PFSK-1 (cell line): ENCODE data around the gene KLF2.

Experiments
- FOXP2 ChIP-seq: optimal IDR thresholded peaks from 2 replicates; pipeline ENCODE3; 2011; ENCODE audit warnings: borderline replicate concordance, control low read depth, inconsistent platforms; ENCODE audit not compliant: insufficient read depth; ENCODE audit errors: extremely low read length, extremely low read depth
- POLR2AphosphoS5 ChIP-seq: IDR thresholded peaks from 2 replicates; pipeline ENCODE4 v1.6.1; 2012; ENCODE audit warnings: low read depth, mild to moderate bottlenecking, control low read depth, low read length, moderate library complexity
- SIN3A ChIP-seq: IDR thresholded peaks from 2 replicates; pipeline ENCODE4 v1.6.1; 2012; ENCODE audit warnings: mild to moderate bottlenecking, low read length, moderate library complexity, borderline replicate concordance; ENCODE audit not compliant: insufficient read depth
- TAF1 ChIP-seq: IDR thresholded peaks from 2 replicates; pipeline ENCODE4 v1.6.1; 2012; ENCODE audit warnings: low read length, control low read depth, borderline replicate concordance; ENCODE audit not compliant: insufficient read depth
- TF ChIP-seq, protein P1 (sequence below), 2 experiments: IDR thresholded peaks; 2 replicates each; pipeline versions ENCODE4 v1.6.1 to v1.8.0; 2011 to 2012; ENCODE audit warnings: low read depth in 2 of 2, low read length in 2 of 2, control low read depth in 1 of 2, inconsistent platforms in 1 of 2, mild to moderate bottlenecking in 1 of 2, moderate library complexity in 1 of 2; ENCODE audit not compliant: insufficient read depth in 1 of 2

The KLF2 gene

DNA sequence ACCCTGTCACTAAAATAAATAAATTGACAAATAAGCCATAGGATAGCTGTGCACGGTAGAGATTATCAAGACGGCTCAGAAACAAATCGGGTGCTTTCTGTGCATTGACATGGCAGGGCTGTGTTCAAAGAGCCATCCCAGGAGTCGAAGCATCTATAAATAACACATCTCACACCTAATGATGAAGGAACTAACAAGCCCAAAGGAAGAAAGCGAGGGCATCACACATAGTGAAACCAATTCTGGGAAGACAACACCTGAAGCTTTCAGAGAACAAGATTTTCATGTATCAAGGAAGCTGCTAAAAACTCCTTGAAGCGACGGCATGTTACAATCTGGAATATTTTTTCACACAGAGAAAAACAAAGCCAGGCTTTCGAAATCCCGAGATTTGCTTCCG lies 36.1 kb downstream of the KLF2 start:
- TF ChIP-seq, protein P1, sequence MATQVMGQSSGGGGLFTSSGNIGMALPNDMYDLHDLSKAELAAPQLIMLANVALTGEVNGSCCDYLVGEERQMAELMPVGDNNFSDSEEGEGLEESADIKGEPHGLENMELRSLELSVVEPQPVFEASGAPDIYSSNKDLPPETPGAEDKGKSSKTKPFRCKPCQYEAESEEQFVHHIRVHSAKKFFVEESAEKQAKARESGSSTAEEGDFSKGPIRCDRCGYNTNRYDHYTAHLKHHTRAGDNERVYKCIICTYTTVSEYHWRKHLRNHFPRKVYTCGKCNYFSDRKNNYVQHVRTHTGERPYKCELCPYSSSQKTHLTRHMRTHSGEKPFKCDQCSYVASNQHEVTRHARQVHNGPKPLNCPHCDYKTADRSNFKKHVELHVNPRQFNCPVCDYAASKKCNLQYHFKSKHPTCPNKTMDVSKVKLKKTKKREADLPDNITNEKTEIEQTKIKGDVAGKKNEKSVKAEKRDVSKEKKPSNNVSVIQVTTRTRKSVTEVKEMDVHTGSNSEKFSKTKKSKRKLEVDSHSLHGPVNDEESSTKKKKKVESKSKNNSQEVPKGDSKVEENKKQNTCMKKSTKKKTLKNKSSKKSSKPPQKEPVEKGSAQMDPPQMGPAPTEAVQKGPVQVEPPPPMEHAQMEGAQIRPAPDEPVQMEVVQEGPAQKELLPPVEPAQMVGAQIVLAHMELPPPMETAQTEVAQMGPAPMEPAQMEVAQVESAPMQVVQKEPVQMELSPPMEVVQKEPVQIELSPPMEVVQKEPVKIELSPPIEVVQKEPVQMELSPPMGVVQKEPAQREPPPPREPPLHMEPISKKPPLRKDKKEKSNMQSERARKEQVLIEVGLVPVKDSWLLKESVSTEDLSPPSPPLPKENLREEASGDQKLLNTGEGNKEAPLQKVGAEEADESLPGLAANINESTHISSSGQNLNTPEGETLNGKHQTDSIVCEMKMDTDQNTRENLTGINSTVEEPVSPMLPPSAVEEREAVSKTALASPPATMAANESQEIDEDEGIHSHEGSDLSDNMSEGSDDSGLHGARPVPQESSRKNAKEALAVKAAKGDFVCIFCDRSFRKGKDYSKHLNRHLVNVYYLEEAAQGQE (IDR thresholded peaks at IDR 0.05; ENCODE audit: insufficient read depth in 1 of 2, low read depth in 2 of 2, low read length in 2 of 2), result no peak
- no peak for TF ChIP-seq POLR2AphosphoS5
- TF ChIP-seq FOXP2, result no peak
- TF ChIP-seq SIN3A, result no peak

DNA sequence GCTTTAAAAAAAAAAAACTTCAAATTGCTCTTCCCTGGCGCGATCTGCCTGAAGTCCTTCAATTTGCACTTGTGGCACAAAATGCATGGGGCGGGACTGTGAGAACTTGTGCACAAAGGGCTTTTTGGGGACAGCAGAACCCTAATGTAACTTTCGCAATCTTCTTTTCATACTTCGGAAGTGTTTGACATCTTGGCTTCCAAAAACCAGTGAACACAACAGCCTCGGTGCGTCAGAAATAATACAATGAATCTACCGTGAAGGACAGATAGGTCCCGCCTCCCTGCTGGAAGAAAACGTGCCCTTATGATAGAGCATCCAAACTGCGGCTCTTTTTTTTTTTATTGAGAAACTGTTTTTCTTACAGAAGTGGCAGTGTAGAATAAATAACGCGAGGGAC lies 36.6 kb downstream of the KLF2 start:
- TF ChIP-seq, protein P1 (IDR thresholded peaks at IDR 0.05; ENCODE audit: insufficient read depth in 1 of 2, low read depth in 2 of 2, low read length in 2 of 2), result no peak
- TF ChIP-seq FOXP2 (no peak), POLR2AphosphoS5 (no peak), SIN3A (no peak), TAF1 (no peak)

DNA sequence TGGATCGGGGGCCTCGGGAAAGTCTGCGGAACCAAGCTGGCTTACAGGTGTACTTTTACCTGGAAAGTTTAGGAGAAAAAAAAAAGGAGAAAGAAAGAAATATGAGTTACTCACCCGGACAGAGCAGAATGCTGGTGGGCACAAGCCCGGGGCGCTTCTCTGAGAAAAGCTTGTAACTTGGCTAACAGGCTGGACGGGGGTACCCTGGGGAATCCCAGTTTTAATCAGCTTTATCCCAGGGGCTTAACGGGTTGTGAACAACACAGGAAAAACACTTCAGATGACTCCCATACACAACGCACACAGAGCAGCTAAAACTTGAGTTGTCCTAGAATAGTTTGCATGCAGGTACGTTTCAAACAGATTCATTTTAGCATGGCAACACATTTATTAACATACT lies 37.3 kb downstream of the KLF2 start:
- TF ChIP-seq FOXP2 (no peak), POLR2AphosphoS5 (no peak), TAF1 (no peak), SIN3A (no peak)
- TF ChIP-seq, protein P1 (IDR thresholded peaks at IDR 0.05; ENCODE audit: insufficient read depth in 1 of 2, low read depth in 2 of 2, low read length in 2 of 2), result no peak

DNA sequence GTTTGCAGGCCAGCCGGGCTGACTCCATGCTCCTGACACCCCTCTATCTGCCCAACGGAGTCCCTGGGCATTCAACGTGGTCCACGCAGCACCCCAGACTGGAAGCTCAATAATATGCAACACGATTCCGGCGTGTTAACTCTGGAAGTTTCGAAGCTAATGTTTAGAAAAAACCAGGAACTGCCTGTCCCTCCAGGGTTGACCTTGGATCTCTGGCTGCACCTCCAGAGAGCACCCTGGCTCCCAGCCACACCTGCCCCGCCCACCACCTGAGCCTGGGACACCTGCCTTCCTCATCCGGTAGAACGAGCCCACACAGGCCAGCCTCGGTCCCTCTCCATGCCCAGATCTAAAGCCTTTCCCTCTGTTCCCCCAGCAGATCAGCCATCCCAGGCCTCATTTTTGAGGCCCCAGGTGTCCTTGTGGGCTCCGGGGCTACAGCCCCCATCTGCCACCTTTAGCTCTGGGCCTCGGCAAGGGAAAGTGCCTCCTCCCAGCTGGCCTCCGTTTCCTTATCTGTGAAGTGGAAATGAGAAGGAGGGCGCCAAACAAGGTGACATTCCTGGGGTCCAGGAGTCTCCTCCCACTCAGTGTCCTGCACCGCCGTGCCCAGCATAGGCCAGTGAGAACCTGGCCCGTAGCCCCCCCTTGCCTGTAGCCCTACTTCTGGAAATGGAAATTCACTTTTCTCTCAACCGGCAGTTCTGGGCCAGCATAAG lies 38.7 kb downstream of the KLF2 start:
- TF ChIP-seq, protein P1 (IDR thresholded peaks at IDR 0.05; ENCODE audit: insufficient read depth in 1 of 2, low read depth in 2 of 2, low read length in 2 of 2), result no peak
- TF ChIP-seq POLR2AphosphoS5, result no peak
- no peak for TF ChIP-seq TAF1
- no peak for TF ChIP-seq FOXP2
- no peak for TF ChIP-seq SIN3A

DNA sequence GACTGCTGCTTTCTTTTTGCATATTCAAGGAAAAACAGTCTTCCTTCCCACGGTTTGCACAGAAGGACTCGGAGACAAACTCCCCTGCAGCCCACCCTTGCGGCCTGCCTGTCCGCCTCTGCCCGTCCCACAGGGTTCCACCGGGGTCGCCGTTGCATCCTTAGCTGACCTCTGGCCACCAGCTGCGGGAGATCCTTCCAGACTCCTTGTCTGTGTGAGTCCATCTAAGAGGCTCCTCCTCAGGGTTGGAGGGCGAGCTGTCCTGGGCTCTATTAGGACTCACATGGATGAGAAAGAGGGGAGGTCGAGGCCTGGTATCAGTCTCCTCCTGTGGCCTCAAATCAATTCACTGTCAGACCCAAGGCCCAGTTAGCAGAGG lies 39.2 kb downstream of the KLF2 start:
- no peak for TF ChIP-seq TAF1
- no peak for TF ChIP-seq FOXP2
